SK-N-SH (cell line): ENCODE results near the gene WIPF3. TPM values are rescaled to one million over a fixed set of nuclear protein-coding genes. Genes with fewer than 3 reads are reported as not detected.

ENCODE experiments used
- CTCF ChIA-PET: fragments of 300-600, 350-600 bp; formaldehyde crosslinking; extraction: SDS; loops from one replicate; lab custom pipeline; 2021; lab: Yijun Ruan, JAX
- POLR2A ChIA-PET: fragments of 350-600 bp; sonication (Branson Sonifier 250); formaldehyde crosslinking; extraction: SDS; loops from one replicate; lab custom pipeline; 2020; ENCODE audit warnings: antibody characterized with exemption, inconsistent platforms; lab: Yijun Ruan, JAX
- DNase-seq: peaks from one replicate; pipeline ENCODE4 v3.0.0; 2012
- H2AFZ ChIP-seq: fragments of 200-600 bp; sonication (generic); 2 replicates; pipeline ENCODE4 v1.8.1; 2016; ENCODE audit warnings: antibody characterized with exemption, mild to moderate bottlenecking, low read depth
- H3F3A ChIP-seq: fragments of 200-600 bp; sonication (generic); replicated peaks from 2 replicates; pipeline ENCODE3; 2016; ENCODE audit warnings: antibody characterized with exemption, mild to moderate bottlenecking; ENCODE audit not compliant: insufficient read depth
- H3K27ac ChIP-seq, 2 experiments: fragments of 200-500 bp in 1 of 2; fragments of 200-600 bp in 1 of 2; sonication (Bioruptor generic) in 1 of 2; sonication (generic), shearing (Covaris generic) in 1 of 2; 2 replicates each; pipeline versions ENCODE4 v1.5.1 to v1.6.1; 2014 to 2016; ENCODE audit warnings: low read depth in 2 of 2, inconsistent platforms in 1 of 2, low read length in 1 of 2, mild to moderate bottlenecking in 1 of 2, mixed read lengths in 1 of 2
- H3K27me3 ChIP-seq: fragments of 200-600 bp; sonication (generic), shearing (Covaris generic); 2 replicates; pipeline ENCODE4 v1.6.1; 2016; ENCODE audit warnings: mixed run types; ENCODE audit not compliant: insufficient read depth
- H3K36me3 ChIP-seq, 2 experiments: fragments of 200-500 bp in 1 of 2; fragments of 200-600 bp in 1 of 2; sonication (Bioruptor generic) in 1 of 2; sonication (generic) in 1 of 2; replicated peaks in 1 of 2; 2 replicates each; pipeline versions ENCODE3 to v1.5.1; 2014 to 2016; ENCODE audit warnings: low read length in 1 of 2, mild to moderate bottlenecking in 1 of 2; ENCODE audit not compliant: insufficient read depth in 2 of 2, control insufficient read depth in 1 of 2
- H3K4me1 ChIP-seq, 2 experiments: fragments of 200-500 bp in 1 of 2; fragments of 200-600 bp in 1 of 2; sonication (Bioruptor generic) in 1 of 2; sonication (generic), shearing (Covaris generic) in 1 of 2; 2 replicates each; pipeline versions ENCODE4 v1.5.1 to v1.6.1; 2014 to 2016; ENCODE audit warnings: low read depth in 1 of 2, low read length in 1 of 2, mixed run types in 1 of 2; ENCODE audit not compliant: insufficient read depth in 2 of 2, control insufficient read depth in 1 of 2
- H3K4me2 ChIP-seq: fragments of 200-600 bp; sonication (generic), shearing (Covaris generic); 2 replicates; pipeline ENCODE4 v1.6.1; 2017; ENCODE audit warnings: mixed run types
- H3K4me3 ChIP-seq, 2 experiments: fragments of 200-500 bp in 1 of 2; fragments of 200-600 bp in 1 of 2; sonication (Bioruptor generic) in 1 of 2; sonication (generic), shearing (Covaris generic) in 1 of 2; 2 replicates each; pipeline versions ENCODE4 v1.5.1 to v1.8.1; 2014 to 2016; ENCODE audit warnings: low read depth in 2 of 2, inconsistent platforms in 1 of 2, low read length in 1 of 2, mild to moderate bottlenecking in 1 of 2, mixed read lengths in 1 of 2, moderate library complexity in 1 of 2
- H3K79me2 ChIP-seq: fragments of 200-600 bp; sonication (generic); 2 replicates; pipeline ENCODE4 v1.8.1; 2017; ENCODE audit warnings: mild to moderate bottlenecking; ENCODE audit not compliant: insufficient read depth
- H3K9ac ChIP-seq: fragments of 200-600 bp; sonication (generic); 2 replicates; pipeline ENCODE4 v1.6.1; 2017; ENCODE audit warnings: mixed run types
- H3K9me2 ChIP-seq: fragments of 200-600 bp; sonication (generic); 2 replicates; pipeline ENCODE4 v1.6.1; 2017; ENCODE audit warnings: mixed run types
- H3K9me3 ChIP-seq: fragments of 200-600 bp; sonication (generic); 2 replicates; pipeline ENCODE4 v1.6.1; 2017; ENCODE audit warnings: mixed run types, mild to moderate bottlenecking, moderate library complexity
- H4K20me1 ChIP-seq: fragments of 200-600 bp; sonication (generic); 2 replicates; pipeline ENCODE4 v1.6.1; 2017; ENCODE audit warnings: mild to moderate bottlenecking, mixed run types; ENCODE audit not compliant: insufficient read depth
- CHD2 ChIP-seq: fragments of 150-350 bp; IDR thresholded peaks from 2 replicates; pipeline ENCODE4 v1.6.1; 2018; ENCODE audit warnings: low read length; ENCODE audit not compliant: partially characterized antibody
- EZH2phosphoT487 ChIP-seq: fragments of 200-600 bp; sonication (generic); IDR thresholded peaks from 2 replicates; pipeline ENCODE4 v1.6.1; 2017; ENCODE audit warnings: low read depth, mixed run types, mild to moderate bottlenecking, antibody characterized with exemption, moderate library complexity, borderline replicate concordance
- FOXJ3 ChIP-seq: sonication (generic); formaldehyde crosslinking; IDR thresholded peaks from 2 replicates; pipeline ENCODE4 v1.5.1; 2020; ENCODE audit warnings: mild to moderate bottlenecking, missing genetic modification reagents
- MEF2A ChIP-seq: IDR thresholded peaks from 2 replicates; pipeline ENCODE4 v1.4.0; 2012; ENCODE audit warnings: low read depth, borderline replicate concordance
- NFIC ChIP-seq: IDR thresholded peaks from 2 replicates; pipeline ENCODE4 v1.4.0; 2012; ENCODE audit warnings: borderline replicate concordance
- POLR2AphosphoS5 ChIP-seq: IDR thresholded peaks from 2 replicates; pipeline ENCODE4 v1.6.1; 2012; ENCODE audit warnings: low read depth, low read length
- RFX5 ChIP-seq: IDR thresholded peaks from 2 replicates; pipeline ENCODE4 v1.6.1; 2012; ENCODE audit warnings: mild to moderate bottlenecking, improper control_type of control experiment, low read length
- SIN3A ChIP-seq: IDR thresholded peaks from 2 replicates; pipeline ENCODE4 v1.6.1; 2012; ENCODE audit warnings: low read depth, mild to moderate bottlenecking, low read length, moderate library complexity, borderline replicate concordance
- YY1 ChIP-seq: IDR thresholded peaks from 2 replicates; pipeline ENCODE4 v1.4.0; 2012; ENCODE audit warnings: low read depth, mild to moderate bottlenecking
- WGBS: methylation state at CpG from one replicate; pipeline ENCODE4 v1.1.6; 2017; ENCODE audit warnings: low lambda C conversion rate; 5-methylcytosine and 5-hydroxymethylcytosine counted together
- polyA plus RNA-seq, 3 experiments: library from polyadenylated mRNA; depleted of rRNA; stranded (reverse); fragments of >200 nt; gene quantifications; 2 replicates each; pipeline ENCODE4 v1.2.3, GENCODE V29; 2012
- TF ChIP-seq, protein P1 (sequence below): IDR thresholded peaks from 2 replicates; pipeline ENCODE4 v1.4.0; 2012; ENCODE audit warnings: low read depth, borderline replicate concordance
- TF ChIP-seq, protein P2 (sequence below): IDR thresholded peaks from 2 replicates; pipeline ENCODE4 v1.6.1; 2012; ENCODE audit warnings: mild to moderate bottlenecking, low read depth, low read length, moderate library complexity
- TF ChIP-seq, protein P3 (sequence below): IDR thresholded peaks from 2 replicates; pipeline ENCODE4; 2012
- TF ChIP-seq, protein P4 (sequence below): fragments of 150-350 bp; IDR thresholded peaks from 2 replicates; pipeline ENCODE4 v1.6.1; 2016; ENCODE audit warnings: mild to moderate bottlenecking, low read depth, low read length

Gene WIPF3
- polyA plus RNA-seq, 1 of the 3 experiments (the other 2 are of a cell fraction) = 0.02 TPM

DNA sequence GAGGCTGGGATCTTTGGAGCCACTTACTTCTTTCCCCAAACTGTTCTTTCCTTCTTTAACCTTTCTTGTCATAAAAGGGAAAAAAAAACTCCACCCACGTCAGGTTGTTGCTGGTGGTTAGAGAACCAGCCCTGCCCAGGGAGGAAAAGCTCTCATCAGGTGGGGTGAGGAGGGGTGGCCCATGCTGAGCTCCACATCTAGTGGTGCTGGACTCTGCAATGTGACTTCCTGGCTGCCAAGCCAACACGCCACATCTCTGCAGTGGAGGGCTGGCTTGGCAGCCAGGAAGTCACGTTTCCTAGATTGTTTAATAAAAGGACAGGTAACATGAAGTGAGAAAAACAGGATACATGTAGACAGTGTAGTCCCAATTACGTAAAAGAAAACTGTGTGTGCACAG, 37.4 kb downstream of the WIPF3 start:
- Histone ChIP-seq H3K9me2 (no peaks in the 10 kb centered on the region), H2AFZ (no peak overlapping the region), H3K9me3 (no peaks in the 10 kb centered on the region), H3K9ac (no peak overlapping the region), H3K4me1 (peaks cover 0 to 3% of the 10 kb centered on the region in 2 experiments; a peak in 1 of 4 replicates), H3K36me3 (no peaks in the 10 kb centered on the region), H4K20me1 (no peaks in the 10 kb centered on the region), H3F3A (no peaks in the 10 kb centered on the region), H3K4me2 (no peak overlapping the region), H3K27me3 (peaks cover 40% of the 10 kb centered on the region), H3K27ac (no peak overlapping the region), H3K79me2 (no peaks in the 10 kb centered on the region), H3K4me3 (no peak overlapping the region)
- ChIA-PET CTCF (interaction anchor here (0.9 to 1.5 kb wide), 5 partner anchors 29 to 96 kb away, joined by 3 to 6 read pairs (median 3); no protein-coding TSS in a partner anchor), POLR2A (no interaction called here)
- 37% methylated on average over 4 of the region's 4 CpGs for WGBS
- no peak for DNase-seq
- TF ChIP-seq, protein P1, sequence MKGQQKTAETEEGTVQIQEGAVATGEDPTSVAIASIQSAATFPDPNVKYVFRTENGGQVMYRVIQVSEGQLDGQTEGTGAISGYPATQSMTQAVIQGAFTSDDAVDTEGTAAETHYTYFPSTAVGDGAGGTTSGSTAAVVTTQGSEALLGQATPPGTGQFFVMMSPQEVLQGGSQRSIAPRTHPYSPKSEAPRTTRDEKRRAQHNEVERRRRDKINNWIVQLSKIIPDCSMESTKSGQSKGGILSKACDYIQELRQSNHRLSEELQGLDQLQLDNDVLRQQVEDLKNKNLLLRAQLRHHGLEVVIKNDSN = no peak
- TF ChIP-seq CHD2 = no peak
- no peak for TF ChIP-seq RFX5
- TF ChIP-seq, protein P2, sequence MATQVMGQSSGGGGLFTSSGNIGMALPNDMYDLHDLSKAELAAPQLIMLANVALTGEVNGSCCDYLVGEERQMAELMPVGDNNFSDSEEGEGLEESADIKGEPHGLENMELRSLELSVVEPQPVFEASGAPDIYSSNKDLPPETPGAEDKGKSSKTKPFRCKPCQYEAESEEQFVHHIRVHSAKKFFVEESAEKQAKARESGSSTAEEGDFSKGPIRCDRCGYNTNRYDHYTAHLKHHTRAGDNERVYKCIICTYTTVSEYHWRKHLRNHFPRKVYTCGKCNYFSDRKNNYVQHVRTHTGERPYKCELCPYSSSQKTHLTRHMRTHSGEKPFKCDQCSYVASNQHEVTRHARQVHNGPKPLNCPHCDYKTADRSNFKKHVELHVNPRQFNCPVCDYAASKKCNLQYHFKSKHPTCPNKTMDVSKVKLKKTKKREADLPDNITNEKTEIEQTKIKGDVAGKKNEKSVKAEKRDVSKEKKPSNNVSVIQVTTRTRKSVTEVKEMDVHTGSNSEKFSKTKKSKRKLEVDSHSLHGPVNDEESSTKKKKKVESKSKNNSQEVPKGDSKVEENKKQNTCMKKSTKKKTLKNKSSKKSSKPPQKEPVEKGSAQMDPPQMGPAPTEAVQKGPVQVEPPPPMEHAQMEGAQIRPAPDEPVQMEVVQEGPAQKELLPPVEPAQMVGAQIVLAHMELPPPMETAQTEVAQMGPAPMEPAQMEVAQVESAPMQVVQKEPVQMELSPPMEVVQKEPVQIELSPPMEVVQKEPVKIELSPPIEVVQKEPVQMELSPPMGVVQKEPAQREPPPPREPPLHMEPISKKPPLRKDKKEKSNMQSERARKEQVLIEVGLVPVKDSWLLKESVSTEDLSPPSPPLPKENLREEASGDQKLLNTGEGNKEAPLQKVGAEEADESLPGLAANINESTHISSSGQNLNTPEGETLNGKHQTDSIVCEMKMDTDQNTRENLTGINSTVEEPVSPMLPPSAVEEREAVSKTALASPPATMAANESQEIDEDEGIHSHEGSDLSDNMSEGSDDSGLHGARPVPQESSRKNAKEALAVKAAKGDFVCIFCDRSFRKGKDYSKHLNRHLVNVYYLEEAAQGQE = no peak
- no peak for TF ChIP-seq NFIC
- TF ChIP-seq YY1 = no peak
- TF ChIP-seq EZH2phosphoT487 = no peak
- TF ChIP-seq FOXJ3 = no peak
- TF ChIP-seq, protein P3, sequence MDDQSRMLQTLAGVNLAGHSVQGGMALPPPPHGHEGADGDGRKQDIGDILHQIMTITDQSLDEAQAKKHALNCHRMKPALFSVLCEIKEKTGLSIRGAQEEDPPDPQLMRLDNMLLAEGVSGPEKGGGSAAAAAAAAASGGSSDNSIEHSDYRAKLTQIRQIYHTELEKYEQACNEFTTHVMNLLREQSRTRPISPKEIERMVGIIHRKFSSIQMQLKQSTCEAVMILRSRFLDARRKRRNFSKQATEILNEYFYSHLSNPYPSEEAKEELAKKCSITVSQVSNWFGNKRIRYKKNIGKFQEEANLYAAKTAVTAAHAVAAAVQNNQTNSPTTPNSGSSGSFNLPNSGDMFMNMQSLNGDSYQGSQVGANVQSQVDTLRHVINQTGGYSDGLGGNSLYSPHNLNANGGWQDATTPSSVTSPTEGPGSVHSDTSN = no peak
- TF ChIP-seq, protein P4, sequence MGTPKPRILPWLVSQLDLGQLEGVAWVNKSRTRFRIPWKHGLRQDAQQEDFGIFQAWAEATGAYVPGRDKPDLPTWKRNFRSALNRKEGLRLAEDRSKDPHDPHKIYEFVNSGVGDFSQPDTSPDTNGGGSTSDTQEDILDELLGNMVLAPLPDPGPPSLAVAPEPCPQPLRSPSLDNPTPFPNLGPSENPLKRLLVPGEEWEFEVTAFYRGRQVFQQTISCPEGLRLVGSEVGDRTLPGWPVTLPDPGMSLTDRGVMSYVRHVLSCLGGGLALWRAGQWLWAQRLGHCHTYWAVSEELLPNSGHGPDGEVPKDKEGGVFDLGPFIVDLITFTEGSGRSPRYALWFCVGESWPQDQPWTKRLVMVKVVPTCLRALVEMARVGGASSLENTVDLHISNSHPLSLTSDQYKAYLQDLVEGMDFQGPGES = no peak
- TF ChIP-seq POLR2AphosphoS5 = no peak
- no peak for TF ChIP-seq SIN3A
- TF ChIP-seq MEF2A = no peak
